A549 (cell line): ENCODE measurements around the gene GRK1.

Source experiments
- CHD2 ChIP-seq: fragments of 150-350 bp; IDR thresholded peaks from 2 replicates; pipeline ENCODE4 v1.6.1; 2014; ENCODE audit warnings: low read length; ENCODE audit not compliant: partially characterized antibody
- CTCF ChIP-seq: fragments of >200 bp; sonication (Bioruptor Twin); formaldehyde crosslinking; IDR thresholded peaks from 3 replicates; pipeline ENCODE4 v1.5.1; 2016
- EP300 ChIP-seq, 2 experiments: fragments of >200 bp; sonication (Bioruptor Twin); formaldehyde crosslinking; IDR thresholded peaks; 2 replicates in 1 of 2; 3 replicates in 1 of 2; pipeline ENCODE4 v1.6.1; 2016 to 2017
- ESRRA ChIP-seq: fragments of 150-350 bp; IDR thresholded peaks from 2 replicates; pipeline ENCODE4 v1.6.1; 2014; ENCODE audit warnings: mild to moderate bottlenecking, low read length, borderline replicate concordance
- KDM1A ChIP-seq: fragments of 200-600 bp; sonication (generic); IDR thresholded peaks from 2 replicates; pipeline ENCODE4 v1.6.1; 2016; ENCODE audit warnings: low read depth, mild to moderate bottlenecking
- POLR2A ChIP-seq: IDR thresholded peaks from 2 replicates; pipeline ENCODE4 v1.6.1; 2012; ENCODE audit warnings: mild to moderate bottlenecking, low read length
- TP53 ChIP-seq: fragments of 250-450 bp; sonication (Bioruptor Pico); IDR thresholded peaks from 2 replicates; pipeline ENCODE4 v1.5.0; 2021; ENCODE audit warnings: mild to moderate bottlenecking, moderate library complexity
- TF ChIP-seq, protein P1 (sequence below): fragments of 250-450 bp; sonication (Bioruptor Pico); IDR thresholded peaks from 2 replicates; pipeline ENCODE4 v1.5.0; 2021; ENCODE audit warnings: mild to moderate bottlenecking, moderate library complexity, borderline replicate concordance

- TF ChIP-seq, protein P1, sequence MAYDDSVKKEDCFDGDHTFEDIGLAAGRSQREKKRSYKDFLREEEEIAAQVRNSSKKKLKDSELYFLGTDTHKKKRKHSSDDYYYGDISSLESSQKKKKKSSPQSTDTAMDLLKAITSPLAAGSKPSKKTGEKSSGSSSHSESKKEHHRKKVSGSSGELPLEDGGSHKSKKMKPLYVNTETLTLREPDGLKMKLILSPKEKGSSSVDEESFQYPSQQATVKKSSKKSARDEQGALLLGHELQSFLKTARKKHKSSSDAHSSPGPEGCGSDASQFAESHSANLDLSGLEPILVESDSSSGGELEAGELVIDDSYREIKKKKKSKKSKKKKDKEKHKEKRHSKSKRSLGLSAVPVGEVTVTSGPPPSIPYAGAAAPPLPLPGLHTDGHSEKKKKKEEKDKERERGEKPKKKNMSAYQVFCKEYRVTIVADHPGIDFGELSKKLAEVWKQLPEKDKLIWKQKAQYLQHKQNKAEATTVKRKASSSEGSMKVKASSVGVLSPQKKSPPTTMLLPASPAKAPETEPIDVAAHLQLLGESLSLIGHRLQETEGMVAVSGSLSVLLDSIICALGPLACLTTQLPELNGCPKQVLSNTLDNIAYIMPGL (CRISPR knock-in tag): no peak
- TF ChIP-seq TP53 (CRISPR knock-in tag) (no peak), EP300 (IDR thresholded peaks at IDR 0.05) (no peak), KDM1A (no peak), POLR2A (no peak), CTCF (no peak), CHD2 (no peak), ESRRA (no peak)
Measured at GRCh38 chr13:113669231-113669754, 2.3 kb downstream of the GRK1 start.
